ENCODE measurements around the gene KRT83.

Gene KRT83

DNA sequence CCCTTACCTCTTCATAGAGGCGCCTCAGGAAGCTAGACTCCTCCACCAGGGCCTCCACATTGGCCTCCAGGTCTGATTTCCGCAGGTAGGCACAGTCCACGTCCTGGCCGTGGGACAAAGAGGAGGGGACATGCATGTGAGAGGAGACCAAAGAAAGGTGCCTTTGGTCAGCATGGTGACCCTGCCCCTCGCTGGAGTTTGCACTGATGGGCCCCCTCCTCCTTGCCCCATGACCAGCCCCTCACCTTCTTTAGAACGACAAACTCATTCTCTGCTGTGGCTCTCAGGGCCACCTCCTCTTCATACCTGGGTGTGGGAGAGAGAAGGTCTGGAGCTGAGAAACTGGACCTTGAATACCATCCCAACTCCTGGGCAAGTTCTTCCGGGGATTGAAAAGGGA lies 42.9 kb upstream of the KRT83 start:
- DNase-seq (ENCODE audit: extremely low read depth, low read depth) = no peak
- TF ChIP-seq, protein P1, sequence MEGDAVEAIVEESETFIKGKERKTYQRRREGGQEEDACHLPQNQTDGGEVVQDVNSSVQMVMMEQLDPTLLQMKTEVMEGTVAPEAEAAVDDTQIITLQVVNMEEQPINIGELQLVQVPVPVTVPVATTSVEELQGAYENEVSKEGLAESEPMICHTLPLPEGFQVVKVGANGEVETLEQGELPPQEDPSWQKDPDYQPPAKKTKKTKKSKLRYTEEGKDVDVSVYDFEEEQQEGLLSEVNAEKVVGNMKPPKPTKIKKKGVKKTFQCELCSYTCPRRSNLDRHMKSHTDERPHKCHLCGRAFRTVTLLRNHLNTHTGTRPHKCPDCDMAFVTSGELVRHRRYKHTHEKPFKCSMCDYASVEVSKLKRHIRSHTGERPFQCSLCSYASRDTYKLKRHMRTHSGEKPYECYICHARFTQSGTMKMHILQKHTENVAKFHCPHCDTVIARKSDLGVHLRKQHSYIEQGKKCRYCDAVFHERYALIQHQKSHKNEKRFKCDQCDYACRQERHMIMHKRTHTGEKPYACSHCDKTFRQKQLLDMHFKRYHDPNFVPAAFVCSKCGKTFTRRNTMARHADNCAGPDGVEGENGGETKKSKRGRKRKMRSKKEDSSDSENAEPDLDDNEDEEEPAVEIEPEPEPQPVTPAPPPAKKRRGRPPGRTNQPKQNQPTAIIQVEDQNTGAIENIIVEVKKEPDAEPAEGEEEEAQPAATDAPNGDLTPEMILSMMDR (IDR thresholded peaks at IDR 0.05; ENCODE audit: low read depth, low read length) = no peak

DNA sequence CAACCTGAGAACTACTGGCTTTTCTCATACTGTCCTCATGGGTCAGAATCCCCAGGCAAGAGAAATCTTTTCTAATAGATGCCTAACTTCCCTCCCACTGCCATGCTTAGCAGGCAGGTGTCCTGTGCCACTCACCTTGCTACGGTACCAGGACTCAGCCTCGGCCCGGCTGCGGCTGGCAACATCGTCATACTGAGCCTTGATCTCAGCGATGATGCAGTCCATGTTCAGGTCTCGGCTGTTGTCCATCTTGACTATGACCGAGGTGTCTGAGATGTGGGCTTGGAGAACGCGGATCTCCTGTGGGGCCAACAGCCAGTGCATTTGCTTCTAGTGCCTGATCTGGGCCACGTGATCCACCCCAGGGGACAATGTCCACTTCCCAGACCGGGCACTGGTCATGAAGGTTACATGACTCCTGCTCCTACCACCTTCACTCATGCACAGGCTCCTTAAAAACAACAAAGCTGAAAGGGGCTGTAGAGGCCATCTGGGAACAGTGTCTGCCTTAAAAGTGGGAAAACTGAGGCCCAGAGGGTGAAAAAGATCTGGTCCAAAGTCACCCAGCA lies 42.0 kb upstream of the KRT83 start:
- TF ChIP-seq, protein P1 (IDR thresholded peaks at IDR 0.05; ENCODE audit: low read depth, low read length) = no peak
- no peak for DNase-seq (ENCODE audit: extremely low read depth, low read depth)

DNA sequence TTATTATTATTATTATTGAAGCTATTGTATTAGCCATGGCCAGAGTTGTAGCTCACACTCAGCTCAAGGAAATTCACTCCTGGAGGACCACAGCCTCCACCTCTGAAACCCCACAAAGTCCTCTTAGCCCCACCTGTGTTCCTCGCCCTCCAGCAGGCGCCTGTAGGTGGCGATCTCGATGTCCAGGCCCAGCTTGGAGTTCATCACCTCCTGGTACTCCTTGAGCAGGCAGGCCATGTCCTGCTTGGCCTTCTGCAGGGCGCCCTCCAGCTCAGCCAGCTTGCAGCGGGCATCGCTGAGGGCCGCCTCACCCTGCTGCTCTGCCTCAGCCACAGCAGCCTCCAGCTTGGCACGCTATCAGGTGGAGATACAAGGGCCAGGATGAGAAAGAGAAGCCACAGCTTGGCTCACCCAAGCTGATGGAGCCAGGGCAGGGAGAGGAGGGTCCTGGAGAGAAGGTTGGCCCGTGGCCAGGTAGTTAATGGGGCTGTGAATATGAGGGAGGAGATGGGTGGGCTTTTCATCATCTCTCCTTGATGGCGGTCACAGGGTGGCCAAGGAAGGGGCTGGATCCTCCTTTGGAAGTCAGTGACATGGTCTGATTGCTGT lies 41.0 kb upstream of the KRT83 start:
- TF ChIP-seq, protein P1 (IDR thresholded peaks at IDR 0.05; ENCODE audit: low read depth, low read length) = no peak; the same call in 1 of the 2 replicates
- DNase-seq (ENCODE audit: extremely low read depth, low read depth) = no peak

DNA sequence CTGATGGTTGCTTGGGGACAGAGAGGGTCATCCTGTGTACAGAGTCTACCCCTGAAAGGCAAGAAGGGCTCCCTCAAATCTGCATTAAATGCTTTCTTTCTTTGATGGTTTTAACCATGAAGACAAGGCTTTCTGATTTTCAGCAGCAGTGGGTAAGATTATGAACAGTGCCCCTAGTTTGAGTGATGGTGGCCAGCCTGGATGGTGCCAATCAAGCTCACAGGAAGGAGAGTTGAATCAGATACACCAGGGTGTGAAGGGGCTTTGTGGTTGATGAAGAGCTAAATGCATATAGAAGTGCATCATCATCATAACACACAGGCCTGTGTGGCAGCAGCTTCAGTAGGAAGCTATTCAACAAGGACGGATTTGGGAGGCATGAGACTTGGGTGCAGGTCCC lies 40.4 kb upstream of the KRT83 start:
- TF ChIP-seq, protein P1 (IDR thresholded peaks at IDR 0.05; ENCODE audit: low read depth, low read length) = no peak
- no peak for DNase-seq (ENCODE audit: extremely low read depth, low read depth)

DNA sequence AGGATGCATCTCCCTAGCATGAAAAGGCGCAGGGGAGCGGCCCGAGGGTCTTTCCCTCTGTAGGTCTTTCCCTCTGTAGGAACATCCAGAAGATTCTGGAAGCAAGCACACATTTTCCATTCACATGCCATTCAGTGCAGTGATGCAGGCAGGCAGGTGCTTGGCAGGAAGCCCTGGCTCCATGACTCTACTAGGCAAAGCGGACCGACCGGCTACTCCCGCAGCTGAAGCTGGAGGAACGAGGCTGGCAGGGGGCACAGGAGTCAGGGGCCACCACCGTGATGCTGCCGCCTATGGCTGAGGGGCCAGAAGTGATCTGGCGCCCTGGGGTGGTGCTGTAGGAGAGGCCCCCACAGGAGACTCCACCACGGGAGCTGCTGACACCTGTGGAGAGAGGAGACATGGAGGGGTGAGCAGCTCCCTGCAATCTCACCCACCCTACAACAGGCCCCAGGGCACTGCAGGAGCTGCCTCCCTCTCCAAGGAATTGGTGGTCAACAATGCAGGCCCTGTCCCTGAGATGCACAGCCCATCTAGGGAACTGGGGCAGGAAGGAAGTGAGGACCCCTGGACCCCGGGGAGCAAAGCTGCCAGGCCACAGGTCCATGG lies 39.6 kb upstream of the KRT83 start:
- DNase-seq (ENCODE audit: extremely low read depth, low read depth) = no peak

DNA sequence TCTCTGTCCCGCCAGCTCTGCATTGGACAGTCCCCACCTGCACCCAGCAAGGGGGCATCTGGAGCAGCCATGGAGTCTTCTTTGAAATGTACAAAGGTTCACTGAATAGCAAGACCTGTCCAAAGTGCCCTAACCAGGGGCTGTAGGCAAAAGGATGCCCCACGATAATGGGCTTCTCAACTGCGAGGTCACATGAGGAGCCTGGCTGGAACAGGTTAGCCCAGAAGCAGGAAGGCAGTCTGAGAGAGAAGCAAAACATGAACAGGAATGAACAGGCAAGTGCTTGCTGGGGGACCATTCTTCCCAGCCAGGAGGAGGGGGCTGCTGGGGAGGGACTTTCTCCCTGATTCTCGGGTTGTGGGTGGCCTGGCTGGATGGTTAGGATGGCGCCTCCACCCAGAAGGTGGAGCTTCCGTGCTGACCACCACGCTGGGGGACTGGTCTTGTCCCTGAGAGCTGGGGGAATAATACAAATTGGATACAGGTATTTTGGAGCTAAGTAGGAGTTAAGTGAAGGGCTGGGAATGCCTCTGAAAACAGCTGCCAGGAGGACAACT lies 39.0 kb upstream of the KRT83 start:
- DNase-seq (ENCODE audit: extremely low read depth, low read depth) = no peak
- TF ChIP-seq, protein P1 (IDR thresholded peaks at IDR 0.05; ENCODE audit: low read depth, low read length) = no peak

More for the DNA sequence above, 39.6 kb upstream of the KRT83 start:
- TF ChIP-seq, protein P1 (IDR thresholded peaks at IDR 0.05; ENCODE audit: low read depth, low read length) = no peak

DNA sequence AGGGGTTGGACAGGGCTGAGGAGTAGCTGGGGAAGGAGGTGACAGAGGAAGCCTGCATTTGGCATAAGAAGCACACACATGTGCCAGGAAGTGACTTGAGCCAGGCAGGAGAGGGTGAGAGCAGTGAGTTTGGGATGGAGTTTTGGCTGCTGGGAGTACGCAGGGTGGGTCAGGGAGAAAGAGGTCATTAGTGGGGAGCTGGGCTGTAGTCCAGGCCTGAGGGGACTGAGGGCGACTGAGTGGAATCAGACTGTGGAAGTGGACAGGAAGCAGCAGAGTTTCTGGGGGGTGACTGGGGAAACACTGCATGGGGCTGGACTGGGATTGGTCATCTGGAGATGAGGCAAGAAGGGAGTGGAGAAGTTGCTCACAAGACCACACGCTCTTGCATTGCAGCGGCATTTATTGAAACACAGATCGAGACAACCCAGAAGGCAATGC lies 38.4 kb upstream of the KRT83 start:
- no peak for DNase-seq (ENCODE audit: extremely low read depth, low read depth)
- TF ChIP-seq, protein P1 (IDR thresholded peaks at IDR 0.05; ENCODE audit: low read depth, low read length) = no peak

All from AG09319 (cell line).